Measurements from ENCODE around the gene KRT10. TPM values are rescaled to one million over a fixed set of nuclear protein-coding genes. Genes with fewer than 3 reads are reported as not detected.
A peak's percentile ranks its signal among the peaks of the same experiment; 100 is the strongest.

The KRT10 gene
- total and polyA plus RNA-seq, 2 donors (not counting 1 experiment from before 2014, with no cell fraction given) = 4.1 to 45.8 TPM

- Histone ChIP-seq H2AFZ (ENCODE audit: low read length) (no peak overlapping the region), H3K9ac (ENCODE audit: insufficient read depth, low read length) (no peak overlapping the region), H3K9me3 (ENCODE audit: control insufficient read depth, insufficient read depth, low read depth, low read length) (no peaks in the 10 kb centered on the region), H4K20me1 (ENCODE audit: control insufficient read depth, extremely low read depth, insufficient read depth, low read length) (no peaks in the 10 kb centered on the region), H3K27me3 (ENCODE audit: control insufficient read depth, insufficient read depth, low read length) (no peaks in the 10 kb centered on the region), H3K4me2 (ENCODE audit: extremely low read depth, insufficient read depth, low read length) (no peak overlapping the region), H3K27ac (ENCODE audit: insufficient read depth, low read length) (no peak overlapping the region), H3K4me3 (replicated peaks in 1 of 4; ENCODE audit: control extremely low read depth in 1 of 4, insufficient read depth in 1 of 4, low read depth in 3 of 4, low read length in 4 of 4) (no peak overlapping the region), H3K36me3 (ENCODE audit: control insufficient read depth, insufficient read depth, low read length) (no peaks in the 10 kb centered on the region), H3K4me1 (ENCODE audit: control insufficient read depth, extremely low read depth, insufficient read depth, low read length) (no peaks in the 10 kb centered on the region), H3K79me2 (ENCODE audit: control insufficient read depth, insufficient read depth, low read length) (no peaks in the 10 kb centered on the region)
- DNase-seq (ENCODE audit: low read depth in 2 of 2) = no peak
- TF ChIP-seq EZH2 (IDR thresholded peaks at IDR 0.05; ENCODE audit: low read length, missing control alignments) = no peak
- TF ChIP-seq CTCF (conservative IDR thresholded peaks at IDR 0.05 in 1 of 2, IDR thresholded peaks at IDR 0.05 in 1 of 2; ENCODE audit: low read depth in 1 of 2, low read length in 2 of 2) = no peak
These were observed 10.4 kb upstream of the KRT10 start for GRCh38 chr17:40832840-40833239.

DNA sequence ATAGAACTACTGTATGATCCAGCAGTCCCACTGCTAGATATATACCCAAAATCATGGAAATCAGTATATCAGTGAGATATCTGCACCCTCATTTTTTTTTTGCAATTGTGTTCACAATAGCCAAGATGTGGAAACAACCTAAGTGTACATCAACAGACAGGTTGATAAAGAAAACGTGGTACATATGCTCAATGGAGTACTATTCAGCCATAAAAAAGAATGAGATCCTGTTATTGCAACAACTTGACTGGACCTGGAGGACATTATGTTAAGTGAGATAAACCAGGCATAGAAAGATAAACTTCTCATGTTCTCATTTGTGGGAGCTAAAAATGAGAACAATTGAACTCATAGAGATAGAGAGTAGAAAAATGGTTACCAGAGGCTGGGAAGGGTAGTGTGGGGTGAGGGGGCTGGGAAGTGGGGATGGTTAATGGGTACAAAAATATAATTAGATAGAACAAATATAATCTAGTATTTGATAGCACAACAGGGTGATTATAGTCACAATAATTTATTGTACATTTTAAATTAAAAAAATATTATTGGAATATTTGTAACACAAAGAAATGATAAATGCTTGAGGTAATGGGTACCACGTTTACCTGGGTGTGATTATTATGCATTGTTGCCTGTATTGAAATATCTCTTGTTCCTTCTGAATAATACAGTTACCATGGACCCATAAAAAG, 7.8 kb upstream of the KRT10 start:
- no peaks in the 10 kb centered on the region for H3K79me2 ChIP-seq (ENCODE audit: control insufficient read depth, insufficient read depth, low read length)
- H3K9ac ChIP-seq (ENCODE audit: insufficient read depth, low read length) = no peak overlapping the region
- no peaks in the 10 kb centered on the region for H4K20me1 ChIP-seq (ENCODE audit: control insufficient read depth, extremely low read depth, insufficient read depth, low read length)
- no peaks in the 10 kb centered on the region for H3K9me3 ChIP-seq (ENCODE audit: control insufficient read depth, insufficient read depth, low read depth, low read length)
- no peak overlapping the region for H3K4me3 ChIP-seq (replicated peaks in 1 of 4; ENCODE audit: control extremely low read depth in 1 of 4, insufficient read depth in 1 of 4, low read depth in 3 of 4, low read length in 4 of 4)
- H3K36me3 ChIP-seq (ENCODE audit: control insufficient read depth, insufficient read depth, low read length) = no peaks in the 10 kb centered on the region
- no peaks in the 10 kb centered on the region for H3K4me1 ChIP-seq (ENCODE audit: control insufficient read depth, extremely low read depth, insufficient read depth, low read length)
- H3K27me3 ChIP-seq (ENCODE audit: control insufficient read depth, insufficient read depth, low read length) = no peaks in the 10 kb centered on the region
- H2AFZ ChIP-seq (ENCODE audit: low read length) = no peak overlapping the region
- no peak overlapping the region for H3K4me2 ChIP-seq (ENCODE audit: extremely low read depth, insufficient read depth, low read length)
- no peak for DNase-seq (ENCODE audit: low read depth in 2 of 2)
- no peak overlapping the region for H3K27ac ChIP-seq (ENCODE audit: insufficient read depth, low read length)
- TF ChIP-seq CTCF (conservative IDR thresholded peaks at IDR 0.05 in 1 of 2, IDR thresholded peaks at IDR 0.05 in 1 of 2; ENCODE audit: low read depth in 1 of 2, low read length in 2 of 2) (no peak), EZH2 (IDR thresholded peaks at IDR 0.05; ENCODE audit: low read length, missing control alignments) (no peak)

DNA sequence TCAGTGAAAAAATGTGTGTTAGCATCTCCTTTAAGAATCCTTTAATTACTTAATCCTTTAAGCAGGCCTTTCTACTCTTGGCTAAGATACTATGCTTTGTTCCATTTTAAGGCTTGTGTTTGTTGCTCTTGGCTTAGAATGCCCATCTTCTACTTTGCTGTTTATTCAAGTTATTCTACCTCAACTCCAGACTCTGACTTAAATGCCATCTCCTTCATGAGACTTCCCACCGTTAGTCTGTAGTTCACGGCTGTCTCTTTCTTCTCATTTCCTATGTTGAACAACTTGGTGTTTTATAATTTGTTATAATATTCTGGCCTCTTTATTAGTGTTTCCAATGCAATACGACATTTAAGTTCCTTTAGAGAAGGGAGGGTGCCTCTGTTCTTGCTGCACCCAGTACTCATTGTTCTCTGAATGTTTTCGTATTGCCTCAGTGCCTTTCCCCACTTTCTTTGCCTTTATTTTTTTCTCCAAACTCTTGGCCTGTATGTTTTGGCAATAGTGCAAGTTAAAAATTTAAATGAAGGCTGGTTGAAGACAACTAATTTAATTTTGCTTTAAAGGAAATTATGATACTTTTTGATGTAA, 6.1 kb upstream of the KRT10 start:
- peak; percentile 50 to 52 for DNase-seq (ENCODE audit: low read depth in 2 of 2)
- H3K9me3 ChIP-seq (ENCODE audit: control insufficient read depth, insufficient read depth, low read depth, low read length) = no peaks in the 10 kb centered on the region

More for the DNA sequence above, 6.1 kb upstream of the KRT10 start:
- H3K4me3 ChIP-seq (replicated peaks in 1 of 4; ENCODE audit: control extremely low read depth in 1 of 4, insufficient read depth in 1 of 4, low read depth in 3 of 4, low read length in 4 of 4) = no peak overlapping the region
- no peaks in the 10 kb centered on the region for H4K20me1 ChIP-seq (ENCODE audit: control insufficient read depth, extremely low read depth, insufficient read depth, low read length)
- H3K4me2 ChIP-seq (ENCODE audit: extremely low read depth, insufficient read depth, low read length) = no peak overlapping the region
- H3K27me3 ChIP-seq (ENCODE audit: control insufficient read depth, insufficient read depth, low read length) = no peaks in the 10 kb centered on the region
- no peaks in the 10 kb centered on the region for H3K4me1 ChIP-seq (ENCODE audit: control insufficient read depth, extremely low read depth, insufficient read depth, low read length)
- no peak overlapping the region for H2AFZ ChIP-seq (ENCODE audit: low read length)
- no peak overlapping the region for H3K27ac ChIP-seq (ENCODE audit: insufficient read depth, low read length)
- H3K79me2 ChIP-seq (ENCODE audit: control insufficient read depth, insufficient read depth, low read length) = no peaks in the 10 kb centered on the region
- H3K36me3 ChIP-seq (ENCODE audit: control insufficient read depth, insufficient read depth, low read length) = no peaks in the 10 kb centered on the region
- TF ChIP-seq EZH2 (IDR thresholded peaks at IDR 0.05; ENCODE audit: low read length, missing control alignments) (no peak), CTCF (conservative IDR thresholded peaks at IDR 0.05 in 1 of 2, IDR thresholded peaks at IDR 0.05 in 1 of 2; ENCODE audit: low read depth in 1 of 2, low read length in 2 of 2) (no peak)
- H3K9ac ChIP-seq (ENCODE audit: insufficient read depth, low read length) = no peak overlapping the region

All from fibroblast of lung (primary cell).